Left renal pelvis (tissue), 4 donors: ENCODE measurements around the gene TOR1A. TPM values are rescaled to one million over a fixed set of nuclear protein-coding genes. Genes with fewer than 3 reads are reported as not detected.
"Not testable (repeated sequence)": the region's sequence is repeated elsewhere in the genome, so short reads cannot be mapped to it uniquely, and the experiment has no call there.

ENCODE experiments used
- DNase-seq, 4 donors: peaks; one replicate each; pipeline ENCODE4 v3.0.0-alpha.2; 2013; ENCODE audit warnings: low read depth in 4 of 4, low spot score in 3 of 4
- polyA plus RNA-seq, 4 donors: library from polyadenylated mRNA; unstranded; fragments of 120-200 nt; gene quantifications; one replicate each; pipeline ENCODE4 v1.2.1, GENCODE V29; 2013; ENCODE audit not compliant: insufficient read length in 4 of 4

The TOR1A gene
- polyA plus RNA-seq, 4 donors: 41.9 to 44.0 (median 43.1) TPM

- DNase-seq: no peak
Observed at GRCh38 chr9:129826344-129826743, 2.4 kb upstream of the TOR1A start.

GRCh38 chr9:129823542-129823934 lies 398 bp downstream of the TOR1A start:
- no peak for DNase-seq

GRCh38 chr9:129822898-129823541 lies 916 bp downstream of the TOR1A start:
- DNase-seq: no peak

- no peak for DNase-seq
Observed at GRCh38 chr9:129816501-129817435, 7.2 kb downstream of the TOR1A start.

GRCh38 chr9:129815278-129815677 lies 8.7 kb downstream of the TOR1A start:
- DNase-seq: no peak

GRCh38 chr9:129814432-129815223 lies 9.3 kb downstream of the TOR1A start:
- no peak for DNase-seq

GRCh38 chr9:129813661-129814060 lies 10.3 kb downstream of the TOR1A start:
- no peak for DNase-seq

GRCh38 chr9:129812385-129812784 lies 11.6 kb downstream of the TOR1A start:
- no peak for DNase-seq

GRCh38 chr9:129811967-129812363 lies 12.0 kb downstream of the TOR1A start:
- DNase-seq: no peak

GRCh38 chr9:129810788-129811187 lies 13.1 kb downstream of the TOR1A start:
- DNase-seq: no peak

- DNase-seq: no peak
Observed at GRCh38 chr9:129810116-129810515, 13.8 kb downstream of the TOR1A start.

- DNase-seq: no peak
Observed at GRCh38 chr9:129809346-129809745, 14.6 kb downstream of the TOR1A start.

- DNase-seq: no peak
Observed at GRCh38 chr9:129806061-129806460, 17.9 kb downstream of the TOR1A start.

- no peak for DNase-seq
Observed at GRCh38 chr9:129803676-129804060, 20.3 kb downstream of the TOR1A start.

- peak; percentile 76 to 89 (median 87) for DNase-seq
Observed at GRCh38 chr9:129802833-129803675, 20.9 kb downstream of the TOR1A start, which contains the start of gene TOR1B. Gene TOR1B, plus strand, starts transcription at chr9:129803184. Its CDS starts 29 bp downstream, at chr9:129803213.

GRCh38 chr9:129801504-129801903 lies 22.4 kb downstream of the TOR1A start:
- no peak for DNase-seq

- DNase-seq: no peak
Observed at GRCh38 chr9:129798973-129799372, 25.0 kb downstream of the TOR1A start.

- DNase-seq: not testable (repeated sequence)
Observed at GRCh38 chr9:129796029-129796428, 27.9 kb downstream of the TOR1A start.

GRCh38 chr9:129794549-129794948 lies 29.4 kb downstream of the TOR1A start:
- no peak for DNase-seq

- DNase-seq: no peak
Observed at GRCh38 chr9:129786481-129786880, 37.5 kb downstream of the TOR1A start.
